Muscle layer of duodenum (tissue), 2 donors: ENCODE results near the gene TXLNG.

Experiments used
- H3K27ac ChIP-seq: one replicate; pipeline ENCODE4 v1.7.0; 2013; ENCODE audit warnings: mild to moderate bottlenecking, low read length
- H3K27me3 ChIP-seq: one replicate; pipeline ENCODE4 v1.7.0; 2013; ENCODE audit warnings: low read depth, mild to moderate bottlenecking, control low read depth, low read length
- H3K36me3 ChIP-seq, 2 donors: one replicate each; pipeline ENCODE4 v1.7.0; 2013; ENCODE audit warnings: low read length in 2 of 2, control low read depth in 1 of 2, mild to moderate bottlenecking in 1 of 2; ENCODE audit not compliant: insufficient read depth in 2 of 2, control insufficient read depth in 1 of 2
- H3K4me1 ChIP-seq, 2 donors: one replicate each; pipeline ENCODE4 v1.7.0; 2013; ENCODE audit warnings: low read length in 2 of 2, mild to moderate bottlenecking in 2 of 2, control low read depth in 1 of 2, moderate library complexity in 1 of 2; ENCODE audit not compliant: insufficient read depth in 2 of 2, control insufficient read depth in 1 of 2
- H3K4me3 ChIP-seq, 2 donors: one replicate each; pipeline ENCODE4 v1.7.0; 2013; ENCODE audit warnings: low read length in 2 of 2, low read depth in 1 of 2, mild to moderate bottlenecking in 1 of 2
- H3K9me3 ChIP-seq, 2 donors: one replicate each; pipeline ENCODE4 v1.7.0; 2013; ENCODE audit warnings: low read length in 2 of 2, control low read depth in 1 of 2, mild to moderate bottlenecking in 1 of 2; ENCODE audit not compliant: control insufficient read depth in 1 of 2
- donor health status: healthy.

TXLNG gene

DNA sequence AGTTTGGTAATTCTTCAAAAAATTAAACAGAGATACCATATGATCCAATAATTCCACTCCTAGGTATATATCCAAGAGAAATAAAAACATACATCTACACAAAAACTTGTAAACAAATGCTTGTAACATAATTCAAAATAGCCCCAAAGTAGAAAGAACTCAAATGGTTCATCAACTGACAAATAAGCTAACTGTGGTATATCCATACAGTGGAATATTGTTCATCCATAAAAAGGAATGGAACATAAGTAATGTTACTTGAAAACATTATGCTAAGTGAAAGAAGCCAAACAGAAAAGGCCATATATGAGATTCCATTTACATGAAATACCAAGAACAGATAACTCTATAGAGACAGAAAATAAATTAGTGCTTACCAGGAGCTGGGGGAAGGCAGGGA, 70.5 kb downstream of the TXLNG start:
- H3K36me3 ChIP-seq: peaks cover 26 to 32% of the 10 kb centered on the region in 2 donors
- H3K27me3 ChIP-seq: no peaks in the 10 kb centered on the region
- no peaks in the 10 kb centered on the region for H3K4me1 ChIP-seq
- H3K9me3 ChIP-seq: no peaks in the 10 kb centered on the region
- H3K4me3 ChIP-seq: no peak overlapping the region
- no peak overlapping the region for H3K27ac ChIP-seq

DNA sequence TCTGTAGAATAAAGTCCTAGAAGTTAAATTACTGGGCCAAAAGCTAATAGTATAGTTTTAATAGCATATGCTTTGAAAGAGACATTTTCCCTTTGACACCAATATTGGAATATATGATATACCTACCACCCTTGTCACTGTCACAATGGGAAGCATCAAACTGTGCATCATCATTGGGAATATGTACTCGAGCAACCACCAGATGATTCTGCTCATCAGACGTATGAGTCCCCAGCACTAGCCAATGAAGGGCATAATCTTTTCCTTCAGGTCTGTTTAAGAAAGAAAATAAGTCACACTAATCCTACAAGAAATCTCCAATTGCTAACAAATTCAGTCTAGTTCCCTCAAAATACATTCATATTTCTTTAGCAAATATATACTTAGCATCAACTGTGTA, 76.6 kb downstream of the TXLNG start:
- Histone ChIP-seq H3K36me3 (peaks cover 7 to 11% of the 10 kb centered on the region in 2 donors), H3K4me3 (no peak overlapping the region), H3K27ac (no peak overlapping the region), H3K4me1 (peaks cover 4 to 19% of the 10 kb centered on the region in 2 donors), H3K27me3 (no peaks in the 10 kb centered on the region), H3K9me3 (no peaks in the 10 kb centered on the region)

DNA sequence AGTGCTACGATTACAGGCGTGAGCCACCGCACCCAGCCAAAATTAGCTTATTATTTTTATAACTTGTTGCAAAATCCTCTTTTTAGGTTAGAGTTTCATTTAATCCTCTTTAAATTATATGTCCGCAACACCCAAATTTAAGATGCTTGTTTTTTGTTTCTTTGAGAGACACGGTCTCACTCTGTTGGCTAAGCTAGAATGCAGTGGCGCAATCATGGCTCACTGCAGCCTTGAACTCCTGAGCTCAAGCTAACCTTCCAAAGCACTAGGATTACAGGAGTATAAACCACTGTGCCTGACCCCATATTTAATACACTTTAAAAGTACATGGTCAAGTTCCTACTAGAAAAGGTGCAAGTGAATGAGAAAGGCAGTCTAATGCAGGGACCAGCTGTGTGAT, 81.7 kb downstream of the TXLNG start:
- Histone ChIP-seq H3K36me3 (no peaks in the 10 kb centered on the region), H3K4me3 (peak overlapping the region in 1 of 2 donors; percentile 68), H3K4me1 (peaks cover 9 to 33% of the 10 kb centered on the region in 2 donors), H3K9me3 (no peaks in the 10 kb centered on the region), H3K27me3 (no peaks in the 10 kb centered on the region), H3K27ac (no peak overlapping the region)

DNA sequence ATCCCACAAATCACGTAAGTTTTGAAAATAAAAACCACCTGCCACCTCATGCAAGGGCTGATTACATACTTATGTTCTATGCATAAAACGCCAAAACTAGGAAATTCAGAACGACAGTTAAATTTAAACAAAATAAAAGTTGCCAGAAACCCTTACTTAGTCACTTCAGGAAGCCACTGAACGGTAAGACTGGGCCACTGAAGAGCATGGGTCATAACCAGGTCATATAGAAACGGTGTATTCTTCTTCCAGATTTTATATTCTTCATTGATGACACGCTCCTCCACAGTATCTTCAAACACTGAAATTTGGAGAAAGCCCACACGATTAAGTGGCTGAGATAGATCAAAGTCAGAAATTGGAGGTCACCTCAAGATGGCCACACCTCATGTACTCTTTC, 82.7 kb downstream of the TXLNG start:
- Histone ChIP-seq H3K4me3 (peak overlapping the region; percentile 68 to 73), H3K27me3 (no peaks in the 10 kb centered on the region), H3K36me3 (no peaks in the 10 kb centered on the region), H3K27ac (peak overlapping the region; percentile 68), H3K9me3 (no peaks in the 10 kb centered on the region), H3K4me1 (peaks cover 9 to 33% of the 10 kb centered on the region in 2 donors)

DNA sequence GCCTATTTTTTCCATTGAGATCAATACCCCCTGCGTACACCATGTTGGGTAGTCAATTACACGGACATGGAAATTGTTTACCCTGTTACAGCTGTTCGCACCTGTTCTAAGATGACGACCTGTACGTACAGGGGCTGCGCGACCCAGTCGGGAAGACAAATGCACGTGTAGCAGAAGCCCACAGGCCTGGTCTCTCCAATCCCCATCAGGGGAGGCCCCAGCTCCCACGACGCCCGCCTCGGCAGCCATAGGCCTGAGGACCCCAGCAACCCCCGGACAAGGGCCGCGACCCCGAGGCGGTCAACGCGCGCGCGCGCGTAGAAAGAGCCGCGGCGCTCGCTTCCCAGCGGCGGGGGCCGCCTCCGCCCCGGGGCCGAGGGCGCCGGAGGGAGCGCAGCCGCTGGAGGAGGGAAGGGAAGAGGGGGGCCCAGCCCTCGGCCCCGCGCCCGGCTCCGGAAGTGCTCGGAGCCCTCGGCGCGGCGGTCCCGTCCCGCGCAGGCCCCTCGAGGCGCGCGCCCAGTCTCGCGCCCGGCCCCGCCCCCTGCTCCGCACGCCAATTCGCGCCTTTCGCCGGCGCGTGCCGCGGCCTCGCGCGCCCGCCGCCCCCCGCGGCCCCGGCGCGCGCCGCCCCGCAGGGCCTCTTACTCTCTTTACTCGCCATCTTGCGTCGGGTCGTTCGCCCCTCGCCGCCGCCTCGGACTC, 83.3 kb downstream of the TXLNG start:
- Histone ChIP-seq H3K36me3 (no peaks in the 10 kb centered on the region), H3K27me3 (no peaks in the 10 kb centered on the region), H3K9me3 (no peaks in the 10 kb centered on the region), H3K27ac (peak overlapping the region; percentile 68), H3K4me3 (peak overlapping the region; percentile 68 to 73), H3K4me1 (peaks cover 9 to 33% of the 10 kb centered on the region in 2 donors)

DNA sequence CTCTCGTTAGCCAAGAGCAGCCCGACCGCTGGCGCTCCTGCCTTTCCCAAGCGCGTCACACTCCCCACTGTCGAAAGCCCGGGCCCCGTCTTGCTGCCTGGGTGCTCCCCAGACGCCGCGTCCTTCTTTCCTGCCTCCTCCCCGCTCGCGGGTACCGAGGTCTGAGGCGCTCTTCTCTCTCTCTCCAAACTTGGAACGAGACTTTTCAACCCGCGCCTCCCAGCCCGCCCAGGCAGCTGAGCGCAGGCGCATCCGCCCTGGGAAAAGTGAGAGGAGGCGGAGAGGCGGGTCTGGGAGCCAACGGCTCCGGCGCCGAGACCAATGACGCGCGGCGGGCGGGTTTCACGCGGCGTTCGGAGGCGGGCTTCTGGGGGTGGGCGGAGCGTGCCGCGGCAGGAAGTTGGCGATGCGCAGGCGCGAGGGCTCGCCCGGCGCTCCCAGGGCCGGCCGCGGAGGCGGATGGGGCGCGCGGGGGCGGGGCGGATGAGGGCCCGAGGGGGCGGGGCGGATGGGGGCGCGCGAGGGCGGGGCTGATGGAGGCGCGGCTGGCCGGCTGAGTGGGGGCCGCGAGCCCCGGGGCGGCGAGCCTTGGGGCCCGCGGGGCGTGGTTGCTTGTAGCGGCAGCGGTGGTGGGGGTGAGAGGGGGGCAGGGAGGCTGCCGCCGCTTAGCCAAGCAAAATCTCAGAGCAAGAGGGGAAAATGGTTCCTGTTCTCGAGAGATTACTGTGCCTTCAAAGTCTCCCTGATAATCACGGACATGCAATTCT, 84.0 kb downstream of the TXLNG start, which contains the start of gene RBBP7:
Gene RBBP7 (minus strand): TSS at position 268 of the 767 bp plus-strand sequence. CDS start 309 bp downstream, outside the sequence.
- Histone ChIP-seq H3K36me3 (no peaks in the 10 kb centered on the region), H3K27me3 (no peaks in the 10 kb centered on the region), H3K4me1 (peaks cover 9 to 32% of the 10 kb centered on the region in 2 donors)

DNA sequence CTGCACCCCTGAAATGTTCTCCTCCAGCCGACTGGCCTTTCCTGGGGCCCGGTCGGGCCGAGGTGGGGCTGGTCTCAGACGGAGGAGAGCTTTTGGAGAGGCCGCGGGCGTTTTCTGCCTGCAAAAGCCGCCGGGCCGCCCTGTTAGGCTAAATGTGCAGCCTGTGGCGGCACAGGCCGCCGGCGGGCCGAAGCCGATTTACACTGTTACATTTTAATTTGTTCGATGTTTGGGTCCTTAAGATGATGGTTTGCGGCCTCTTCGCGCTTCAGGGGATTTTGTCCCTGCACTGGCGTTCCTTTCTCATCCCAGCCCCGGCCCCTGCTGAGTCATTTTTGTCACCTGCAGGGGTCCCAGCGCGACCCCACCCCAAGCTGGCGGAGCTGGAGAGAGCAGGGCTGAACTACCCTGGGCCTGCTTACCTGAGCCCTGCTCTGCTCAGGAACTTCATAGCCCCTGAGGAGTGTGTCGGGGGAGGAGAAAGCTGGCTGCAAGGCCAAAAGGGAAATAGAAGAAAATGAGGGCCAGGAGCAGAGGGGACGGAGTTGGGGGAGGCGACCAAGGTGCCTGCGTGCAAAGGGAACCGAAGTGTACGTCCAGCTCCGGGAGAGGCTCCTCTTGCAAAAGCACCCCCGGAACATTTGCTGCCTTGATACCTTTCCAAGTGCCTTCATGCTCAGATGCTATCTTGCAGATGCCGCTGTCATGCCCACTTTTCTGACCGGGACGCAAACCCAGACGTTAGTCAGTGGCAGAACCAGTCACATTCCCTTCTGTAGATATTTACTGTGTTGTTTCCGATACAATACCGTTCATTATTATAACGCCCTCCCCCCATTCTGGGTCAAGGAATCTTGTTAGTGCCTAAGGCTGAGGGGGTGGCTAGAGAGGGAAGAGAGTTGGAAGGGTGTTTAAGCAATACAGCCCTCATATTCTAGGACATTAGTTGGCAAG, 84.9 kb downstream of the TXLNG start:
- Histone ChIP-seq H3K4me1 (peaks cover 9 to 27% of the 10 kb centered on the region in 2 donors), H3K4me3 (peak overlapping the region; percentile 42 to 64), H3K27ac (peak overlapping the region; percentile 67), H3K9me3 (no peaks in the 10 kb centered on the region), H3K27me3 (no peaks in the 10 kb centered on the region), H3K36me3 (no peaks in the 10 kb centered on the region)

More for the DNA sequence above, 84.0 kb downstream of the TXLNG start, which contains the start of gene RBBP7:
- Histone ChIP-seq H3K4me3 (peak within 1 kb of the TSS; percentile 68 to 73), H3K27ac (peak within 1 kb of the TSS; percentile 68), H3K9me3 (no peaks in the 10 kb centered on the region)

DNA sequence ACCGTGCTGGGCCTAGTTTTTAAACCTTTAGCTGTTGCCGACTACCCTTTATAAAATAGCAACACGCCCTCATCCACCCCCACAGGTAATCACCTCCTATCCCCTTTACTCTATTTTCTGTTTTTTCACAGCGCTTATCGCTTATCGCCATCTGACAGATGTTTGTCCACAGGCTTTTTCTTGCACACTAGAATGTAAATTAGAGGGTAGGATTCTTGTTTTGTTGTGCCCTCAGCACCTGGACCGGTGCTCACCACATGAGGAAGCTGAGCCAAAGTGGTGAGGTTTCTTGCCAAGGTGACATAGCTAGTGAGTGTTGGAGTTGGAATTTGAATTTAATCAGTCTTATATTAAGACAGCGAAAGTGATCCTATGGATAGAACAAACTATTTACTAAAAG, 86.8 kb downstream of the TXLNG start:
- H3K9me3 ChIP-seq: no peaks in the 10 kb centered on the region

DNA sequence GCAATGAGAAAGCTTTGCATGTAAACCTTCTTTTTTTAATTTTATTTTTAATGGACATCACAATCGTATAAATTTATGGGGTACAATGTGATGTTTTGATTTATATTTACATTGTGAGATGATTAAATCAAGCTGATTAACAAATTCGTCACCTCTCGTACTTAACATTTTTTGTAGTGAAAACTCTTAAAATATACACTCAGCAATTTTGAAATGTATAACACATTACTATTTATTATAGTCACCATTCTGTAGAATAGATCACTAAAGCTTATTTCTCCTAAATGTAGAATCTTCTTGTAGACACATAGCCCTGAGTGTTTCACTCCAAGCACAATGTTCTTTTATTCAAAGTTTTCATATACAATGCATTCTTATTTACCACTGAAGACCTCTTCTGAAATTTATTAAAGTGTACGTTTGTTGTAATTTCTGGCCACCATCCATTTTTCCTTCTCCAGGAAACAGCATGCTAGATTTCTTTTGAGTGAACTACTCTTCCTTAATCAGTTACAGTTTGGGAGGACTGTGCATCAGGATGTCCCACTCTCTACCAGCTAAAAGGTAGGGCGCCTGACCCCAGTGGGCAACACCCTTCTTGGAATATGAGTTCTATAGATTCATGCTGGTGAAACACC, 88.3 kb downstream of the TXLNG start:
- Histone ChIP-seq H3K4me3 (no peak overlapping the region), H3K4me1 (peaks cover 0 to 8% of the 10 kb centered on the region in 2 donors), H3K27me3 (no peaks in the 10 kb centered on the region), H3K9me3 (no peaks in the 10 kb centered on the region), H3K36me3 (no peaks in the 10 kb centered on the region), H3K27ac (no peak overlapping the region)

More for the DNA sequence above, 86.8 kb downstream of the TXLNG start:
- Histone ChIP-seq H3K4me1 (peaks cover 2 to 12% of the 10 kb centered on the region in 2 donors), H3K27me3 (no peaks in the 10 kb centered on the region), H3K27ac (no peak overlapping the region), H3K4me3 (no peak overlapping the region), H3K36me3 (no peaks in the 10 kb centered on the region)

DNA sequence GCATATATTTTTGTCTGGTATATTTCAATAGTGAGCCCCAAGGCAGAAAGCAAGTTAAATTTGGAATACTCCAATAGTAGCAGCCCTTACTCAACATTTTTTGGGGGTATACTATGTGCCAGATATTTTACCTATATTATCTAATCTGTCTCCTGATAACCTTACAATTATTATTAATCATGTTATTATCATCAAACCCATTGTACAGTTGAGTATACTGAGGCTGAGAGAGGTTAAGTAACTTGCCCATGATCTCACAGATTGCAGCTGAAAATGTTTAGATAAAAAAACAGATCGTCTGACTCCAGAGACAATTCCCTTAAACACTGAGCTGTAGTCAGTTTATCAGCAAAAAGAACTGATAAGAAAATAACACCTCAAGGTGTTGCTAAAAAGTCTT, 90.4 kb downstream of the TXLNG start:
- H3K9me3 ChIP-seq: no peaks in the 10 kb centered on the region
- H3K27ac ChIP-seq: no peak overlapping the region
- H3K4me1 ChIP-seq: peaks cover 0 to 7% of the 10 kb centered on the region in 2 donors
- H3K27me3 ChIP-seq: no peaks in the 10 kb centered on the region
- H3K36me3 ChIP-seq: no peaks in the 10 kb centered on the region
- H3K4me3 ChIP-seq: no peak overlapping the region
